ENCODE measurements around the gene THSD4. TPM values are rescaled to one million over a fixed set of nuclear protein-coding genes. Genes with fewer than 3 reads are reported as not detected.

THSD4 gene
- total RNA-seq, 4 donors from 2014 or later, result 39.4 to 232 (median 127) TPM

DNA sequence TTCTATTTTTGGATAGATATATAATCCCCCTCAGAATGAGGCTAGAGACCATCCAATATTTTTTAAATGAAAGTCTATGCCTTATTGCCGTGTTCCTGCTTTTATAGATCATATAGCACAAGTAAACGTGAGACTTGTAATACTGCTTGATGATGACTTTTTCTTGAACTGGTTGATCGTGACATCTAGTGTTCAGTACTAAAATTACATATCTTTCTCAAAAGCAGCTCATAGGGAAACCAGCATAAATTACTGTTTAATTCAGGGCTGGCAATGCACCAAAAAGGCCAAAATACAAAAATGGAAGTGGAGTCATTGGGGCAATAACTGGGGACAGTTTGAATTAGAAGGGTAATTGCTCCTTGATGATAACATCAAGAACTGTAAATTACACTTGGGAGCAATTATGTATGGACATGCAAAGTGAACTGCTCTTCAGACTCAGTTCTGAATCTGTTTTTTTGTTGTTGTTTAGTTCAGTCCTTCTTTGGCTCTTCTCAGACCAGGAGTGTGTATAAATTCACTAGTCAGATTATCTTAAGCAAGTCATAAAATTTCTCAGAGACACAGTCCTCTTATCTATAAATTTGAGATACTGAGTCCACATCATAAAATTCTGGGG is 325.3 kb downstream of the THSD4 start:
- Histone ChIP-seq H3K4me3 (no peak overlapping the region), H3K9me3 (no peaks in the 10 kb centered on the region), H3K4me1 (peaks cover 0 to 39% (median 17%) of the 10 kb centered on the region in 3 donors), H3K27ac (no peak overlapping the region), H3K27me3 (no peaks in the 10 kb centered on the region), H3K36me3 (no peaks in the 10 kb centered on the region)
- TF ChIP-seq CTCF (IDR thresholded peaks at IDR 0.05), result peak; percentile 31 to 79 (median 63)
- no peak for TF ChIP-seq POLR2A (IDR thresholded peaks at IDR 0.05)
- intact Hi-C loops (cut with DNase I), result loop anchor here (5.0 kb wide), 1 partner anchor 328 kb away; no protein-coding TSS in a partner anchor
- 0 to 2% methylated on average over 3 of the region's 3 CpGs for WGBS, 2 donors
- DNase-seq, result no peak

DNA sequence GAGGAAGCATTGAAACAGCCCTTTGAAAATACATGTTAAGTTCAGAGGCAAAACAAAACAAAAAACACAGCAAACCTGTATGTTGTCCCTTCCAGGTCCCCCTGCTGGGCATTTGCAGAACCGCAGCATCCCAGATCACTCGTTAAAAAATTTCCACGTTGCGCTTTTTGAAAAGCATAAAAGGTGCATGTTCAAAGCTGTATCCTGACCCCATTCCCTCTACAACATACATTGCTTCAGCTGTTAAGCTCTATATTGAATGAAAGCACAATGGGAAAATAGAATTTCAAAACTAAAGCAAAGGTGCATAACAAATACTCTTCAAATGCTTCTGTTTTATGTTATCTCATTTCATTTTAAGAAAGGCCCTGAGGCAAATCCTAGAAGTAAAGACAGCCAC is 328.3 kb downstream of the THSD4 start:
- no peak for TF ChIP-seq POLR2A (IDR thresholded peaks at IDR 0.05)
- peak; percentile 82 to 96 (median 90) for TF ChIP-seq CTCF (IDR thresholded peaks at IDR 0.05)
- H3K27me3 ChIP-seq, result no peaks in the 10 kb centered on the region
- H3K9me3 ChIP-seq, result no peaks in the 10 kb centered on the region
- no peaks in the 10 kb centered on the region for H3K36me3 ChIP-seq
- H3K4me3 ChIP-seq, result no peak overlapping the region
- 13 to 19% methylated on average over 4 of the region's 4 CpGs for WGBS, 2 donors
- intact Hi-C loops (cut with DNase I), result loop anchor here (5.0 kb wide), 1 partner anchor 331 kb away; no protein-coding TSS in a partner anchor
- peaks cover 18 to 68% (median 44%) of the 10 kb centered on the region in 3 donors for H3K4me1 ChIP-seq
- peak overlapping the region; percentile 7 to 23 (median 10) for H3K27ac ChIP-seq
- no peak for DNase-seq

GRCh38 chr15:71444032-71444810 is 328.9 kb downstream of the THSD4 start:
- H3K9me3 ChIP-seq, result no peaks in the 10 kb centered on the region
- WGBS, 2 donors, result 69 to 81% methylated on average over 6 to 7 of the region's 7 CpGs
- H3K27ac ChIP-seq, result peak overlapping the region; percentile 9 to 44 (median 20)
- no peaks in the 10 kb centered on the region for H3K36me3 ChIP-seq
- no peak overlapping the region for H3K4me3 ChIP-seq
- no peak for DNase-seq
- H3K4me1 ChIP-seq, result peaks cover 18 to 75% (median 49%) of the 10 kb centered on the region in 3 donors
- TF ChIP-seq CTCF (IDR thresholded peaks at IDR 0.05), result no peak
- no peak for TF ChIP-seq POLR2A (IDR thresholded peaks at IDR 0.05)
- intact Hi-C loops (cut with DNase I), result loop anchor here (5.0 kb wide), 1 partner anchor 332 kb away; no protein-coding TSS in a partner anchor
- no peaks in the 10 kb centered on the region for H3K27me3 ChIP-seq

DNA sequence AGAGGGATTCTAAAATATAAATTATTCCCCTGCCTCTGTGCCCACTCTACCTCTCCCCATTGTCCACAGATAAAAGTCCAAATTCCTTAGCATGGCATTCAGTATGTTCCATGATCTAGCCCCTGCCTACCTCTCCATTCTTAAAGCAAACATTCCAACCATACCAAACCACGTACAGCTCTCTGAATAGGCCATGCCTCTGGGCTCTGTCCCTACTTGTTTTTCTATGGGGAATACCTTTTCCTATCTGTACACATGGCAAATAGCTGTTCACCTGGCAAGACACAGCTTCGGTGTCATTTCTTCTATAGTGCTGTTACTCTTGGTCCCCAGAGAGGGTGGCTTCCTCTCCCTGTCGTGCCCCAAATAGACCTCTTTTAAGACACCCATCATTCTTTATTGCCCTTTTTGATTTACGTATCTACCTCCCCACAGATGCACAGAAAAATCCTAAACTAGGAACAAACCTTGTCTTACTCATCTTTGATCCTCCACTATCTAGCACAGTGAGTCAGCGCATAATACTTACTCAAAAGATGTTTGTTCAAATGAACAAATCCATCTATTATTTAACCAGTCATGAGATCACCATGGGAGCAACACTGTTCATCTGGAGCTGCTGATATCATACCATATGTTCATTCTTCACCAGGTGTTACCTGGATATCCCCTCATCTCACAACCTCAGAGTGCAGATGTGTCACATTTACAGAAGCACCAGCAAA is 329.8 kb downstream of the THSD4 start:
- H3K27ac ChIP-seq, result peak overlapping the region in 3 of 4 donors; percentile 17 to 67 (median 17)
- intact Hi-C loops (cut with DNase I), result loop anchor here (5.0 kb wide), 1 partner anchor 333 kb away; no protein-coding TSS in a partner anchor
- WGBS, 2 donors, result 35 to 63% methylated on average over 5 of the region's 5 CpGs
- DNase-seq, result no peak
- no peak overlapping the region for H3K4me3 ChIP-seq
- peaks cover 18 to 83% (median 56%) of the 10 kb centered on the region in 3 donors for H3K4me1 ChIP-seq
- TF ChIP-seq POLR2A (IDR thresholded peaks at IDR 0.05), result no peak
- no peak for TF ChIP-seq CTCF (IDR thresholded peaks at IDR 0.05)
- H3K27me3 ChIP-seq, result no peaks in the 10 kb centered on the region
- H3K36me3 ChIP-seq, result no peaks in the 10 kb centered on the region
- no peaks in the 10 kb centered on the region for H3K9me3 ChIP-seq
